WERI-Rb-1 (cell line): Measurements from ENCODE around the gene SVIL.
"Not testable (repeated sequence)": the region's sequence is repeated elsewhere in the genome, so short reads cannot be mapped to it uniquely, and the experiment has no call there.

ENCODE experiments used
- DNase-seq: peaks from one replicate; pipeline ENCODE4 v3.0.0-alpha.2; 2020
- H3K27ac ChIP-seq: fragments of 250-450 bp; sonication (Bioruptor Pico); 2 replicates; pipeline ENCODE4 v1.5.1; 2020; ENCODE audit warnings: mild to moderate bottlenecking, moderate library complexity
- H3K27me3 ChIP-seq: fragments of 250-450 bp; sonication (Bioruptor Pico); 2 replicates; pipeline ENCODE4 v1.5.1; 2021; ENCODE audit warnings: mild to moderate bottlenecking, low read depth, moderate library complexity; ENCODE audit not compliant: insufficient read depth, severe bottlenecking
- H3K36me3 ChIP-seq: fragments of 250-450 bp; sonication (Bioruptor Pico); 2 replicates; pipeline ENCODE4 v1.5.1; 2020; ENCODE audit warnings: mild to moderate bottlenecking, moderate library complexity
- H3K4me3 ChIP-seq: 2 replicates; pipeline ENCODE4 v1.5.1; 2011; ENCODE audit warnings: low read depth, mild to moderate bottlenecking, control low read depth, low read length
- H3K9me3 ChIP-seq: fragments of 250-450 bp; sonication (Bioruptor Pico); 2 replicates; pipeline ENCODE4 v1.5.1; 2021; ENCODE audit warnings: mild to moderate bottlenecking, moderate library complexity; ENCODE audit not compliant: severe bottlenecking
- TF ChIP-seq, protein P1 (sequence below): IDR thresholded peaks from 2 replicates; pipeline ENCODE4 v1.5.1; 2011; ENCODE audit warnings: low read depth, mild to moderate bottlenecking, control low read depth, inconsistent platforms, low read length

Gene SVIL

DNA sequence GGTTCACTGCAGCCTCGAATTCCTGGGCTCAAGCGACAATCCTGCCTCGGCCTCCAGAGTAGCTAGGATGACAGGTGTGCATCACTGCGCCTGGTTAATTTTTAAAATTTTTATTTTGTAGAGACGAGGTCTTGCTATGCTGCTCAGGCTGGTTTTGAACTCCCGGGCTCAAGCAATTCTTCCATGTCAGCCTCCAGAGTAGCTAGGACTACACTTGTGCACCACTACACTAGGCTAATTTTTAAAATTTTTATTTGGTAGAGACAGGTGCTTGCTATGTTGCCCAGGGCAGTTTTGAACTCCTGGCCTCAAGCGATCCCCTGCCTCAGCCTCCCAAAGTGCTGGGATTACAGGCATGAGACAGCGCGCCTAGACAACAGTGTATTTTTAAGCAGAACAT lies 120.5 kb downstream of the SVIL start:
- Histone ChIP-seq H3K4me3 (no peak overlapping the region), H3K36me3 (no peaks in the 10 kb centered on the region), H3K27me3 (no peaks in the 10 kb centered on the region), H3K27ac (no peak overlapping the region), H3K9me3 (no peaks in the 10 kb centered on the region)
- no peak for DNase-seq
- TF ChIP-seq, protein P1, sequence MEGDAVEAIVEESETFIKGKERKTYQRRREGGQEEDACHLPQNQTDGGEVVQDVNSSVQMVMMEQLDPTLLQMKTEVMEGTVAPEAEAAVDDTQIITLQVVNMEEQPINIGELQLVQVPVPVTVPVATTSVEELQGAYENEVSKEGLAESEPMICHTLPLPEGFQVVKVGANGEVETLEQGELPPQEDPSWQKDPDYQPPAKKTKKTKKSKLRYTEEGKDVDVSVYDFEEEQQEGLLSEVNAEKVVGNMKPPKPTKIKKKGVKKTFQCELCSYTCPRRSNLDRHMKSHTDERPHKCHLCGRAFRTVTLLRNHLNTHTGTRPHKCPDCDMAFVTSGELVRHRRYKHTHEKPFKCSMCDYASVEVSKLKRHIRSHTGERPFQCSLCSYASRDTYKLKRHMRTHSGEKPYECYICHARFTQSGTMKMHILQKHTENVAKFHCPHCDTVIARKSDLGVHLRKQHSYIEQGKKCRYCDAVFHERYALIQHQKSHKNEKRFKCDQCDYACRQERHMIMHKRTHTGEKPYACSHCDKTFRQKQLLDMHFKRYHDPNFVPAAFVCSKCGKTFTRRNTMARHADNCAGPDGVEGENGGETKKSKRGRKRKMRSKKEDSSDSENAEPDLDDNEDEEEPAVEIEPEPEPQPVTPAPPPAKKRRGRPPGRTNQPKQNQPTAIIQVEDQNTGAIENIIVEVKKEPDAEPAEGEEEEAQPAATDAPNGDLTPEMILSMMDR = no peak

DNA sequence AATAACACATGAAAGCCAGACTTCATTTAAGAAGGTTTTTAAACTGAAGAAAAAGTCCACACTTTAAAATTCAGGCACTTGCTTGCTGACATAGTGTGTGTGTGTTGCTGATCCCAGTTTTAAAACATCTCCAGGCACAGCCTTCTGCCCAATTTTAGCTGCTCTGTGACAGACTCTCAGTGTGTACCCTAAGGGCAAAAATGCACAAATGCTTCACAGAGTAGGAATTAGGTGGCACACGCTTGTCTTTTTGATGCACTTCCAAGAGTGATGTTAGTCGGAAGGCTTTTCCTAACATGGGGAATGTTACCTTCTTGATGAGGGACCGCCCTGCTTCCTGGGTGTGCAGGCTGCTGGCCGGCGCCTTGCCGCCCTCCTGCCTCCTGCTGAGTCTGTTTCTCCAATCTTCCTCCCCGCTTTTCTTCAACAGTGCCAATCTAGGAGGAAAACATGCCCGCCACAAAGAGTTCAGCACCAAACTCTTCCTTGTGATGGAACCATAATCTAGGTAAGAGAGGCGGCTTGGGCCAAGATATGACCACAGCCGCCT lies 122.3 kb downstream of the SVIL start:
- Histone ChIP-seq H3K4me3 (no peak overlapping the region), H3K27ac (no peak overlapping the region), H3K9me3 (no peaks in the 10 kb centered on the region), H3K36me3 (no peaks in the 10 kb centered on the region), H3K27me3 (no peaks in the 10 kb centered on the region)
- DNase-seq = no peak
- TF ChIP-seq, protein P1 = no peak

DNA sequence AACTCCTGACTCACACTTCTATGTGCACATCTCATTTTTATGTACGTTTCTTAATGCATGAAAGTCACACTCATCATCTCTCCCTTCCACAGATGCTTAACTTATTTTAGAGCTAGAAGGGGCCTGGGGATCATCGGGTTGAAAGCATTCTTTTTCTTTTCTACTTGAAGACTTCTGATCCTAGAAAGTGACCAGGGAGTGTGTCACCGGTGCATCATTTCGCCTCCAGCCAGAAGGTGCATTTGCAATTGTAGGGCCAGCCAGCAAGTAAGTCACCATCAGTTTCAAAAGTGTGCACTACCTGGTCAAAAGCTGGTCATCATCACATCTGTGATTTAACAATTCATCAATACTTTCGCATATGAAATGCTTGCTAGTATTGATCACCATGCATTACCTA lies 123.0 kb downstream of the SVIL start:
- not testable (repeated sequence) for H3K4me3 ChIP-seq, DNase-seq, H3K36me3 ChIP-seq, H3K9me3 ChIP-seq, H3K27ac ChIP-seq, H3K27me3 ChIP-seq

DNA sequence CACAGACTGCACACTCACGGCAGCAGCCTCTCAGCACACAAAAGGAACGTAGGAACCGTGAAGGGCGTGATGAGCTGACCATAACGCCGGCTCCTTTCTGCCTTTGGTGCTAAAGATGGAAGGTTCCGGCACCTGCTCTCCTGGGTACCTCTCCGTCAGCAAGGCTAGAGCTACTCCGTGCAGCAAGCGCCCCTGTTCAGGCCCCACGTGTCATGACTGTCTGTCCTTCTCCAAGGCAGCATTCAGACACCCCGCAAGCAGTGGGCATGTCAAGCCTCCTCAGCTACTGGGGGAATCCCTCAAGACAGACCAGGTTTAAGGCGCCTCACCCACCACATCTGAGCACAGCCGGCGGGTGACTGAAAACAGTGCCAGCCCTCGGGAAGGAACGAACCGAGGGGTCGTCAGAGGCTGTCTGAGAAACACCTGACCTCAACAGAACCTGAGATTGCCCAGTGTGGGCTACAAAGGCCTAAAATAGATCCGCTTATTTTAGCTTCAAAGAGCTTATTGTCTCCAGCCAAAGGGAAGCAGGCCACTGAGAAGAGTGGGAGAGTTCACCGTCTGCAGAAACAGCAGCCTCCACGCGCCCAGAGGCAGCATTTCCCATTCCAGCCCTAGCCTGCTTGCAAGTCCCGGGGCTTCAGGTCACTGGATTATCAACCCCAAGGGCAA lies 124.2 kb downstream of the SVIL start:
- not testable (repeated sequence) for H3K9me3 ChIP-seq

DNA sequence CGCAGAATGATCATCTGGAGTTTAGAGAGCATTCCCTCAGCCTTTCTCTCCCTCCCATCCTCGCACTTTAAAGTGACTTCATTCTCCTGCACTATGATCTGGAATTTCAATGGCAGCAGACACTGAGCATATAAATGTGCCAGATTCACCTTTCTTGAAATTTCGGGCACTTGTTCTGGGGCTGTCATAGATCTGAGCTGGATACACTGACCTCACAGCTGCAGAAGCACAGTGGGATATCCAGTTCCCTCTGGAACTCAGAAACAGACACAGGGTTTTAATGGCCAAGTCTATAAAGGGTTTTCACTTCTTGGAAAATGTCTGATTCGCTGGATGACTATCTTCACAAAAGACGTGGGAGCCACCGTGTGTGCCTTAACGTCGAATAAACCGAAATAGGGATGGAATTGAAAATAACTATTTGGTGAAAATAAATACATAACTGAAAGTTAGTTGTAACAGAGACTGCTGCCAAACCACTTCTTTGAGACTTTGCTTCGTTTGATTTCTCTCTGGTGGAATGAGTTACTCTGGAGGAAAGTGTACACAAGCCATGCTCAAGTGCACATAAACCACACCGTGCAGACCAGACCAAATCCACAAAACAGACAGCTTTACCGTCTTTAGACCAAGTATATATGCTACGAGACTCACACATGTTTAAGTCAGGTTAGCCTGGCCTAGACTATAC lies 126.1 kb downstream of the SVIL start:
- Histone ChIP-seq H3K4me3 (no peak overlapping the region), H3K27me3 (no peaks in the 10 kb centered on the region), H3K36me3 (no peaks in the 10 kb centered on the region), H3K9me3 (no peaks in the 10 kb centered on the region), H3K27ac (no peak overlapping the region)
- DNase-seq = no peak
- TF ChIP-seq, protein P1 = no peak

More for the DNA sequence above, 124.2 kb downstream of the SVIL start:
- H3K4me3 ChIP-seq, H3K36me3 ChIP-seq, H3K27me3 ChIP-seq, H3K27ac ChIP-seq, DNase-seq: not testable (repeated sequence)

DNA sequence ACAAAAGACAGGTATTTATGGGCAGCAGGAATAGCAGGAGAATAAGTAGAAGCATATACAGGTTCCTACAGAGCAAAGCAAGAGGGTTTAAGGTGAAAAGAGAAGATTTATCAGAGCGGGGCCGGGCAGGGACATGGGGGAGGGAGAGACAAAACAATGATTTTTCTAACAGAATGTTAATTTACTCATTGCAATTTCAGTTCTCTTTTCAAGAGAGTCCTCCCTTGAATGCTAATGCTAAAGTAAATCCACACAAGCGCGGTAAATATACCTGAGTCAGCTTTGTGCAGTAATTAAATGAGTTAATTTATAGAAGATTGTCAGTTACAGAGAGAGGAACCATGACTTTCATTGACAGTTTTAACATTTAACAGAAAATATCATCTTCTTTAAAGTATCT lies 127.0 kb downstream of the SVIL start:
- H3K9me3 ChIP-seq, DNase-seq, H3K27ac ChIP-seq, H3K4me3 ChIP-seq, H3K27me3 ChIP-seq, H3K36me3 ChIP-seq: not testable (repeated sequence)

DNA sequence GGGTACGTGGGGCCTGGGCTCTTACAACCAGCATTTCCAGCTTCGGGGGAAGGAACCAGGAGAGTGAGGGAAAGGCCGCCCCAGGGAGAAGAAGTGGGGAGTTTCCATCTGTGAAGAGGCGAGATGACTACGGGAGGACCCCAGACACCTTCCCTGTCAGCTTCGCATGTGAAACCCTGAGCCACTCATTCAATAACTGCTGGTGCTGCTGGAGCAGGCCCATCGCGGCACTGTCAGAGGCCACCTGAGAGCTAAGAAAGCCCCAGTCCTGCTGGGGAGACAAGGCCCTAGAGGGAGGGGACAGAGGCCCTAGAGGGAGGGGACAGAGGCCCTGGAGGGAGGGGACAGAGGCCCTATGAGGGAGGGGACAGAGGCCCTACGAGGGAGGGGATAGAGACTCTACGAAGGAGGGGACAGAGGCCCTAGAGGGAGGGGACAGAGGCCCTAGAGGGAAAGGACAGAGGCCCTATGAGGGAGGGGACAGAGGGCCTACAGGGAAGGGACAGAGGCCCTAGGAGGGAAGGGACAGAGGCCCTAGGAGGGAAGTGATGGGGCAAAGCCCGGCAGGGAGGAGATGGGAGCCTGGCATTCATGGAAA lies 128.3 kb downstream of the SVIL start:
- DNase-seq, H3K9me3 ChIP-seq, H3K27ac ChIP-seq, H3K4me3 ChIP-seq, H3K27me3 ChIP-seq, H3K36me3 ChIP-seq: not testable (repeated sequence)
